Colonic mucosa (tissue), 4 donors: ENCODE data around the gene CCDC170. TPM values are rescaled to one million over a fixed set of nuclear protein-coding genes. Genes with fewer than 3 reads are reported as not detected.
"Not testable (repeated sequence)": the region's sequence is repeated elsewhere in the genome, so short reads cannot be mapped to it uniquely, and the experiment has no call there.

Source experiments
- DNase-seq: peaks from one replicate; pipeline ENCODE4 v3.0.0-alpha.2; 2020
- H3K27ac ChIP-seq: fragments of 200-600 bp; one replicate; pipeline ENCODE4 v1.8.0; 2021
- H3K27me3 ChIP-seq: fragments of 200-600 bp; one replicate; pipeline ENCODE4 v1.8.0; 2021
- H3K36me3 ChIP-seq: fragments of 200-600 bp; one replicate; pipeline ENCODE4 v1.8.0; 2021
- H3K4me1 ChIP-seq: fragments of 200-600 bp; one replicate; pipeline ENCODE4 v1.8.0; 2021; ENCODE audit warnings: mild to moderate bottlenecking
- H3K4me3 ChIP-seq: fragments of 200-600 bp; one replicate; pipeline ENCODE4 v1.8.0; 2021
- H3K9ac ChIP-seq, 2 donors: one replicate each; pipeline ENCODE4 v1.7.0; 2013; ENCODE audit warnings: control low read depth in 2 of 2, low read depth in 2 of 2, low read length in 2 of 2
- H3K9me3 ChIP-seq: fragments of 200-600 bp; one replicate; pipeline ENCODE4 v1.8.0; 2021
- CTCF ChIP-seq: fragments of 200-600 bp; IDR thresholded peaks from one replicate; pipeline ENCODE4 v1.8.0; 2022; ENCODE audit warnings: antibody characterized with exemption, mild to moderate bottlenecking
- intact Hi-C: fragments of 100-400 bp; cut with DNase I; formaldehyde crosslinking; loops from one replicate; pipeline ENCODE4 v1.14.1; 2022
- total RNA-seq, 2 donors: library from RNA; stranded (reverse); fragmentation: NEBNext Ultra II Directional in 1 of 2; extraction: Animal tissue kit (Norgen Biotek cat#: 25700) in 1 of 2; gene quantifications; one replicate each; pipeline ENCODE4 v1.2.1, GENCODE V29; 2021
- donor health status: healthy.
- donor health status: DM: no; HTN: no; CAD: no.
- donor health status: DM: no; HTN: no; CAD: no.

The CCDC170 gene
- total RNA-seq, 2 donors from 2014 or later: 0.77 to 0.86 TPM

- Histone ChIP-seq H3K36me3 (no peaks in the 10 kb centered on the region), H3K4me1 (no peaks in the 10 kb centered on the region), H3K4me3 (no peak overlapping the region), H3K27ac (no peak overlapping the region), H3K9me3 (no peaks in the 10 kb centered on the region), H3K27me3 (no peaks in the 10 kb centered on the region), H3K9ac (no peak overlapping the region)
- DNase-seq: no peak
- intact Hi-C loops: no loop called here
- TF ChIP-seq CTCF: no peak
Observed at GRCh38 chr6:151536188-151536479, 42.3 kb downstream of the CCDC170 start.

- no peaks in the 10 kb centered on the region for H3K36me3 ChIP-seq
- H3K27me3 ChIP-seq: no peaks in the 10 kb centered on the region
- H3K9me3 ChIP-seq: no peaks in the 10 kb centered on the region
- H3K9ac ChIP-seq: no peak overlapping the region
- no peak overlapping the region for H3K4me3 ChIP-seq
- intact Hi-C loops: no loop called here
- H3K27ac ChIP-seq: no peak overlapping the region
- DNase-seq: no peak
- H3K4me1 ChIP-seq: no peaks in the 10 kb centered on the region
- TF ChIP-seq CTCF: no peak
Observed at GRCh38 chr6:151537556-151537955, 43.7 kb downstream of the CCDC170 start.

GRCh38 chr6:151539506-151540268 is 45.9 kb downstream of the CCDC170 start:
- Histone ChIP-seq H3K27ac (no peak overlapping the region), H3K36me3 (no peaks in the 10 kb centered on the region), H3K9ac (no peak overlapping the region), H3K9me3 (no peaks in the 10 kb centered on the region), H3K27me3 (no peaks in the 10 kb centered on the region), H3K4me3 (no peak overlapping the region), H3K4me1 (no peaks in the 10 kb centered on the region)
- no peak for TF ChIP-seq CTCF
- intact Hi-C loops: no loop called here
- no peak for DNase-seq

GRCh38 chr6:151544453-151544852 is 50.6 kb downstream of the CCDC170 start:
- Histone ChIP-seq H3K27me3 (no peaks in the 10 kb centered on the region), H3K9ac (no peak overlapping the region), H3K36me3 (no peaks in the 10 kb centered on the region), H3K9me3 (no peaks in the 10 kb centered on the region), H3K4me3 (no peak overlapping the region), H3K4me1 (no peaks in the 10 kb centered on the region), H3K27ac (no peak overlapping the region)
- no peak for DNase-seq
- TF ChIP-seq CTCF: no peak
- intact Hi-C loops: no loop called here

- H3K4me3 ChIP-seq, H3K27me3 ChIP-seq, H3K9me3 ChIP-seq, H3K9ac ChIP-seq, H3K27ac ChIP-seq, intact Hi-C loops, H3K4me1 ChIP-seq, H3K36me3 ChIP-seq, DNase-seq: not testable (repeated sequence)
Observed at GRCh38 chr6:151544884-151545283, 51.1 kb downstream of the CCDC170 start.

GRCh38 chr6:151546941-151547659 is 53.3 kb downstream of the CCDC170 start:
- Histone ChIP-seq H3K4me1 (no peaks in the 10 kb centered on the region), H3K27me3 (no peaks in the 10 kb centered on the region), H3K36me3 (no peaks in the 10 kb centered on the region), H3K9ac (no peak overlapping the region), H3K27ac (no peak overlapping the region), H3K9me3 (no peaks in the 10 kb centered on the region), H3K4me3 (no peak overlapping the region)
- no peak for DNase-seq
- intact Hi-C loops: no loop called here
- no peak for TF ChIP-seq CTCF
